Astrocyte (in vitro differentiated cells and primary cell): ENCODE results near the gene TAF1B. TPM values are rescaled to one million over a fixed set of nuclear protein-coding genes. Genes with fewer than 3 reads are reported as not detected.

Source experiments
- DNase-seq: peaks from one replicate; pipeline ENCODE4 v3.0.0-alpha.2; 2010; ENCODE audit warnings: low read depth
- FAIRE-seq: peaks from 2 replicates; lab custom pipeline; 2011; peaks lifted over from hg19 to GRCh38; lab: Jason Lieb, UNC
- H2AFZ ChIP-seq: 2 replicates; pipeline ENCODE4 v1.6.0; 2012; ENCODE audit warnings: low read depth, low read length, inconsistent platforms
- H3K27ac ChIP-seq: 2 replicates; pipeline ENCODE4 v1.5.1; 2011; ENCODE audit warnings: low read depth, low read length, inconsistent platforms
- H3K27me3 ChIP-seq: 2 replicates; pipeline ENCODE4 v1.6.0; 2011; ENCODE audit warnings: low read length, inconsistent platforms; ENCODE audit not compliant: insufficient read depth
- H3K36me3 ChIP-seq: 2 replicates; pipeline ENCODE4 v1.5.1; 2011; ENCODE audit warnings: low read length, inconsistent platforms; ENCODE audit not compliant: insufficient read depth
- H3K4me1 ChIP-seq: 2 replicates; pipeline ENCODE4 v1.5.1; 2011; ENCODE audit warnings: low read length, inconsistent platforms; ENCODE audit not compliant: insufficient read depth
- H3K4me2 ChIP-seq: 2 replicates; pipeline ENCODE4 v1.6.0; 2012; ENCODE audit warnings: low read length, inconsistent platforms
- H3K4me3 ChIP-seq: 2 replicates; pipeline ENCODE4 v1.5.1; 2011; ENCODE audit warnings: low read depth, mild to moderate bottlenecking, low read length, inconsistent platforms; ENCODE audit not compliant: insufficient read depth
- H3K79me2 ChIP-seq: 2 replicates; pipeline ENCODE4 v1.6.0; 2012; ENCODE audit warnings: mild to moderate bottlenecking, low read length, inconsistent platforms; ENCODE audit not compliant: insufficient read depth
- H3K9ac ChIP-seq: 2 replicates; pipeline ENCODE4 v1.6.0; 2012; ENCODE audit warnings: mild to moderate bottlenecking, low read length, inconsistent platforms
- H3K9me3 ChIP-seq: 2 replicates; pipeline ENCODE4 v1.5.1; 2012; ENCODE audit warnings: low read depth, mild to moderate bottlenecking, low read length, inconsistent platforms; ENCODE audit not compliant: insufficient read depth
- H4K20me1 ChIP-seq: 2 replicates; pipeline ENCODE4 v1.6.0; 2012; ENCODE audit warnings: low read length, inconsistent platforms; ENCODE audit not compliant: insufficient read depth
- H3K27ac Mint-ChIP-seq: one replicate; pipeline ENCODE4 v1.8.0; 2021; ENCODE audit warnings: mild to moderate bottlenecking, mixed read lengths; ENCODE audit not compliant: unreplicated experiment
- H3K27me3 Mint-ChIP-seq: one replicate; pipeline ENCODE4 v1.8.0; 2021; ENCODE audit warnings: low read depth, mixed read lengths; ENCODE audit not compliant: unreplicated experiment
- H3K36me3 Mint-ChIP-seq: one replicate; pipeline ENCODE4 v1.8.0; 2021; ENCODE audit warnings: low read depth, mixed read lengths; ENCODE audit not compliant: unreplicated experiment
- H3K4me1 Mint-ChIP-seq: one replicate; pipeline ENCODE4 v1.8.0; 2021; ENCODE audit warnings: low read depth, mixed read lengths; ENCODE audit not compliant: unreplicated experiment
- H3K4me3 Mint-ChIP-seq: one replicate; pipeline ENCODE4 v1.8.0; 2021; ENCODE audit warnings: mild to moderate bottlenecking, moderate library complexity, mixed read lengths; ENCODE audit not compliant: unreplicated experiment
- H3K9me3 Mint-ChIP-seq: one replicate; pipeline ENCODE4 v1.8.0; 2021; ENCODE audit warnings: mild to moderate bottlenecking, mixed read lengths; ENCODE audit not compliant: unreplicated experiment
- CTCF ChIP-seq: IDR thresholded peaks from 2 replicates; pipeline ENCODE4 v1.5.1; 2011; ENCODE audit warnings: low read depth, mild to moderate bottlenecking, inconsistent platforms, low read length, moderate library complexity; ENCODE audit not compliant: insufficient read depth
- EZH2 ChIP-seq: IDR thresholded peaks from 2 replicates; pipeline ENCODE4 v1.6.1; 2012; ENCODE audit warnings: mild to moderate bottlenecking, low read length, inconsistent platforms; ENCODE audit not compliant: insufficient read depth
- total RNA-seq: library from RNA; stranded (reverse); gene quantifications from 2 replicates; pipeline ENCODE4 v1.2.1, GENCODE V29; 2021

The TAF1B gene
- total RNA-seq, 1 donor from 2014 or later = 14.5 TPM

- H3K9me3 ChIP-seq = peaks cover 4% of the 10 kb centered on the region
- Mint-ChIP-seq H3K9me3 (peaks cover 9% of the 10 kb centered on the region), H3K4me1 (no peaks in the 10 kb centered on the region), H3K27ac (no peak overlapping the region), H3K4me3 (no peak overlapping the region), H3K36me3 (peaks cover 36% of the 10 kb centered on the region), H3K27me3 (no peaks in the 10 kb centered on the region)
- H3K4me3 ChIP-seq = no peak overlapping the region
- no peak overlapping the region for H3K4me2 ChIP-seq
- H2AFZ ChIP-seq = no peak overlapping the region
- H3K27me3 ChIP-seq = no peaks in the 10 kb centered on the region
- H3K9ac ChIP-seq = no peak overlapping the region
- FAIRE-seq (no peak), DNase-seq (no peak)
- H4K20me1 ChIP-seq = peaks cover 2% of the 10 kb centered on the region
- H3K4me1 ChIP-seq = no peaks in the 10 kb centered on the region
- H3K36me3 ChIP-seq = peaks cover 63% of the 10 kb centered on the region
- H3K27ac ChIP-seq = no peak overlapping the region
- peaks cover 4% of the 10 kb centered on the region for H3K79me2 ChIP-seq
- no peak for TF ChIP-seq CTCF
- TF ChIP-seq EZH2 = no peak
Observed at GRCh38 chr2:9852881-9853280, 9.6 kb downstream of the TAF1B start.

DNA sequence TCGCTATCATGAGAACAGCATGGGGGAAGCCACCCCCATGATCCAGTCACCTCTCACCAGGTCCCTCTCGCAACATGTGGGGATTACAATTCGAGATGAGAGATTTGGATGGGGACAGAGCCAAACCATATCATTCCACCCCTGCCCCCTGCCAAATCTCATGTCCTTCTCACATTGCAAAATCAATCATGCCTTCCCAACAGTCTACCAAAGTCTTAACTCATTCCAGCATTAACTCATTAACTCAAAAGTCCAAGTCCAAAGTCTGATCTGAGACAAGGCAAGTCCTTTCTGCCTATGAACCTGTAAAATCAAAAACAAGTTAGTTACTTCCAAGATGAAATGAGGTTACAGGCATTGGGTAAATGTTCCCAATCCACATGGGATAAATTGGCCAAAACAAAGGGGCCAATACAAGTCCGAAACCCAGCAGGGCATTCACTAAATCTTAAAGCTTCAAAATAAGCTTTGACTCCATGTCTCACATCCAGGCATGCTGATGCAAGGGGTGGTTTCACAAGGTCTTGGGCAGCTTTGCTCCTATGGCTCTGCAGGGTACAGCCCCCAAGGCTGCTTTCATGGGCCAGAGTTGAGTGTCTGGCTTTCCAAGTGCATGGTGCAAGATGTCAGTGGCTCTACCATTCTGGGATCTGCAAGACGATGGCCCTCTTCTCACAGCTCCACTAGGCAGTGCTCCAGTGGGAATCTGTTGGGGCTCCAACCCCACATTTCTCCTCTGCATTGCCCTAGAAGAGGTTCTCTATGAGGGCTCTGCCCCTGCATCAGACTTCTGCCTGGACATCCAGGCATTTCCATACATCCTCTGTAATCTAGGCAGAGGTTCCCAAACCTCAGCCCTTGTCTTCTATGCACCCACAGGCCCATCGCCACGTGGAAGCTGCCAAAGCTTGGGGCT is 14.8 kb downstream of the TAF1B start:
- H3K4me3 Mint-ChIP-seq = no peak overlapping the region
- peaks cover 70% of the 10 kb centered on the region for H3K36me3 Mint-ChIP-seq
- no peaks in the 10 kb centered on the region for H4K20me1 ChIP-seq
- H3K79me2 ChIP-seq = no peaks in the 10 kb centered on the region
- no peak overlapping the region for H3K27ac Mint-ChIP-seq
- H3K9ac ChIP-seq = no peak overlapping the region
- TF ChIP-seq EZH2 (no peak), CTCF (no peak)
- H3K4me1 Mint-ChIP-seq = no peaks in the 10 kb centered on the region
- peaks cover 45% of the 10 kb centered on the region for H3K36me3 ChIP-seq
- DNase-seq = no peak
- no peak overlapping the region for H3K4me2 ChIP-seq
- H3K9me3 ChIP-seq = peaks cover 13% of the 10 kb centered on the region
- H3K27me3 ChIP-seq = no peaks in the 10 kb centered on the region
- H3K4me1 ChIP-seq = no peaks in the 10 kb centered on the region
- H2AFZ ChIP-seq = no peak overlapping the region
- FAIRE-seq = no peak
- H3K27ac ChIP-seq = no peak overlapping the region
- H3K4me3 ChIP-seq = no peak overlapping the region
- no peaks in the 10 kb centered on the region for H3K27me3 Mint-ChIP-seq
- peaks cover 40% of the 10 kb centered on the region for H3K9me3 Mint-ChIP-seq

GRCh38 chr2:9858730-9859068 is 15.4 kb downstream of the TAF1B start:
- no peak overlapping the region for H3K4me3 Mint-ChIP-seq

More at GRCh38 chr2:9858730-9859068, 15.4 kb downstream of the TAF1B start:
- no peak overlapping the region for H3K27ac Mint-ChIP-seq
- Histone ChIP-seq H3K27ac (no peak overlapping the region), H3K9ac (no peak overlapping the region), H3K36me3 (peaks cover 40% of the 10 kb centered on the region), H3K9me3 (peaks cover 13% of the 10 kb centered on the region), H3K27me3 (no peaks in the 10 kb centered on the region), H3K4me3 (no peak overlapping the region), H2AFZ (no peak overlapping the region), H3K4me1 (no peaks in the 10 kb centered on the region), H3K79me2 (no peaks in the 10 kb centered on the region), H4K20me1 (no peaks in the 10 kb centered on the region), H3K4me2 (no peak overlapping the region)
- peaks cover 70% of the 10 kb centered on the region for H3K36me3 Mint-ChIP-seq
- H3K27me3 Mint-ChIP-seq = no peaks in the 10 kb centered on the region
- no peaks in the 10 kb centered on the region for H3K4me1 Mint-ChIP-seq
- peaks cover 44% of the 10 kb centered on the region for H3K9me3 Mint-ChIP-seq
- TF ChIP-seq EZH2 = no peak
- TF ChIP-seq CTCF = no peak
- DNase-seq (no peak), FAIRE-seq (no peak)
